Kidney epithelial cell (primary cell): ENCODE data around the gene SUMO3. TPM values are rescaled to one million over a fixed set of nuclear protein-coding genes. Genes with fewer than 3 reads are reported as not detected.

Experiments used
- DNase-seq: peaks from one replicate; pipeline ENCODE4 v3.0.0-alpha.2; 2010; ENCODE audit warnings: low read depth
- H3K27me3 ChIP-seq: 2 replicates; pipeline ENCODE4 v1.6.0; 2011; ENCODE audit warnings: low read length; ENCODE audit not compliant: control insufficient read depth, insufficient read depth
- H3K36me3 ChIP-seq: 2 replicates; pipeline ENCODE4 v1.5.1; 2011; ENCODE audit warnings: low read length; ENCODE audit not compliant: control insufficient read depth, insufficient read depth
- H3K4me3 ChIP-seq: 2 replicates; pipeline ENCODE4 v1.5.1; 2011; ENCODE audit warnings: low read depth, mild to moderate bottlenecking, control low read depth, low read length
- CTCF ChIP-seq: IDR thresholded peaks from 2 replicates; pipeline ENCODE4 v1.5.1; 2011; ENCODE audit warnings: mild to moderate bottlenecking, moderate library complexity, low read length, control low read depth, inconsistent platforms; ENCODE audit not compliant: insufficient read depth, poor library complexity, severe bottlenecking
- total RNA-seq: library from RNA; depleted of rRNA; stranded (reverse); fragments of >200 nt; gene quantifications from 2 replicates; pipeline ENCODE4 v1.2.3, GENCODE V29; 2015

SUMO3 gene
- total RNA-seq, 1 donor from 2014 or later: 61.7 TPM

- Histone ChIP-seq H3K36me3 (peaks cover 9% of the 10 kb centered on the region), H3K4me3 (no peak overlapping the region), H3K27me3 (no peaks in the 10 kb centered on the region)
- no peak for TF ChIP-seq CTCF
- DNase-seq: no peak
Measured at GRCh38 chr21:44854664-44855446, 37.0 kb upstream of the SUMO3 start.

GRCh38 chr21:44854391-44854663 is 36.5 kb upstream of the SUMO3 start:
- DNase-seq: no peak
- H3K4me3 ChIP-seq: no peak overlapping the region
- TF ChIP-seq CTCF: no peak
- H3K36me3 ChIP-seq: peaks cover 9% of the 10 kb centered on the region
- no peaks in the 10 kb centered on the region for H3K27me3 ChIP-seq

GRCh38 chr21:44853601-44854390 is 35.9 kb upstream of the SUMO3 start:
- no peak for TF ChIP-seq CTCF
- Histone ChIP-seq H3K27me3 (no peaks in the 10 kb centered on the region), H3K4me3 (no peak overlapping the region), H3K36me3 (peaks cover 11% of the 10 kb centered on the region)
- DNase-seq: no peak

GRCh38 chr21:44850905-44851657 is 33.2 kb upstream of the SUMO3 start:
- Histone ChIP-seq H3K27me3 (peaks cover 2% of the 10 kb centered on the region), H3K36me3 (peaks cover 7% of the 10 kb centered on the region), H3K4me3 (no peak overlapping the region)

GRCh38 chr21:44850208-44850800 is 32.4 kb upstream of the SUMO3 start:
- H3K27me3 ChIP-seq: peaks cover 5% of the 10 kb centered on the region
- TF ChIP-seq CTCF: no peak
- H3K4me3 ChIP-seq: no peak overlapping the region
- DNase-seq: no peak
- H3K36me3 ChIP-seq: peaks cover 7% of the 10 kb centered on the region

More at GRCh38 chr21:44850905-44851657, 33.2 kb upstream of the SUMO3 start:
- no peak for TF ChIP-seq CTCF
- no peak for DNase-seq
